HepG2 (cell line): Measurements from ENCODE around the gene NDUFS1. TPM values are rescaled to one million over a fixed set of nuclear protein-coding genes. Genes with fewer than 3 reads are reported as not detected.

Source experiments
- AKAP8 ChIP-seq: sonication (generic); formaldehyde crosslinking; IDR thresholded peaks from 2 replicates; pipeline ENCODE4 v1.5.1; 2020; ENCODE audit warnings: mild to moderate bottlenecking, missing genetic modification reagents
- E2F2 ChIP-seq: sonication (generic); formaldehyde crosslinking; IDR thresholded peaks from 2 replicates; pipeline ENCODE4 v1.4.0; 2020; ENCODE audit warnings: missing genetic modification reagents, borderline replicate concordance
- HNRNPL ChIP-seq: fragments of 200-400 bp; formaldehyde crosslinking; IDR thresholded peaks from 2 replicates; pipeline ENCODE4 v1.6.1; 2017; ENCODE audit warnings: mild to moderate bottlenecking, low read depth, low read length
- JARID2 ChIP-seq: sonication (generic); formaldehyde crosslinking; IDR thresholded peaks from 2 replicates; pipeline ENCODE4 v1.8.1; 2023; ENCODE audit warnings: missing genetic modification reagents, inconsistent platforms; ENCODE audit not compliant: insufficient replicate concordance
- MAFF ChIP-seq: IDR thresholded peaks from 2 replicates; pipeline ENCODE4 v1.6.1; 2011; ENCODE audit warnings: low read depth, low read length, improper control_type of control experiment
- MBD4 ChIP-seq: IDR thresholded peaks from 2 replicates; pipeline ENCODE4 v1.6.1; 2012; ENCODE audit warnings: low read length, inconsistent platforms, borderline replicate concordance
- POLR2A ChIP-seq, 2 experiments: IDR thresholded peaks; 2 replicates each; pipeline ENCODE4 v1.6.1; 2011; ENCODE audit warnings: low read depth in 2 of 2, low read length in 2 of 2, mild to moderate bottlenecking in 1 of 2, moderate library complexity in 1 of 2; ENCODE audit not compliant: insufficient read depth in 1 of 2
- POLR2AphosphoS5 ChIP-seq: IDR thresholded peaks from 2 replicates; pipeline ENCODE4 v1.6.1; 2012; ENCODE audit warnings: low read depth, low read length
- TAF15 ChIP-seq: fragments of 200-400 bp; formaldehyde crosslinking; IDR thresholded peaks from one replicate; pipeline ENCODE4 v1.6.1; 2018; ENCODE audit warnings: mild to moderate bottlenecking, low read depth, low read length; ENCODE audit not compliant: poor library complexity, severe bottlenecking
- TCF7 ChIP-seq: sonication (generic); IDR thresholded peaks from 2 replicates; pipeline ENCODE4 v1.6.1; 2016; ENCODE audit warnings: antibody characterized with exemption, low read depth
- ZBTB38 ChIP-seq: sonication (generic); formaldehyde crosslinking; IDR thresholded peaks from 2 replicates; pipeline ENCODE4 v1.5.1; 2020; ENCODE audit warnings: mild to moderate bottlenecking, missing genetic modification reagents
- ZKSCAN8 ChIP-seq: IDR thresholded peaks from 2 replicates; pipeline ENCODE4 v1.6.1; 2016; ENCODE audit warnings: borderline replicate concordance, missing genetic modification reagents, missing compliant biosample characterization
- ZNF749 ChIP-seq: sonication (generic); formaldehyde crosslinking; IDR thresholded peaks from 2 replicates; pipeline ENCODE4 v1.8.0; 2022; ENCODE audit warnings: mild to moderate bottlenecking, missing genetic modification reagents, moderate library complexity, borderline replicate concordance
- polyA plus RNA-seq, 8 experiments: library from polyadenylated mRNA; depleted of rRNA in 3 of 8; stranded (reverse) in 7 of 8; unstranded in 1 of 8; fragments of >200 nt; fragmentation: Illumina TruSeq in 4 of 8; extraction: Trizol in 4 of 8; gene quantifications; 2 replicates each; pipeline versions ENCODE4 v1.2.1 to v1.2.3, GENCODE V29; 2011 to 2016; ENCODE audit warnings: low read depth in 4 of 8, missing spikeins in 1 of 8, mixed read lengths in 1 of 8; ENCODE audit not compliant: insufficient read depth in 1 of 8
- total RNA-seq, 5 experiments: library from RNA; depleted of rRNA; stranded (reverse); fragments of >200 nt; fragmentation: Illumina TruSeq; extraction: Trizol; gene quantifications; 2 replicates each; pipeline ENCODE4 v1.2.3, GENCODE V29; 2016; ENCODE audit warnings: low read depth in 1 of 5
- TF ChIP-seq, protein P1 (sequence below): sonication (generic); formaldehyde crosslinking; IDR thresholded peaks from 2 replicates; pipeline ENCODE4 v1.9.0; 2021; ENCODE audit warnings: missing genetic modification reagents, mild to moderate bottlenecking, borderline replicate concordance
- TF ChIP-seq, protein P2 (sequence below): sonication (generic); formaldehyde crosslinking; IDR thresholded peaks from 2 replicates; pipeline ENCODE4; 2020; ENCODE audit warnings: missing genetic modification reagents, mild to moderate bottlenecking, borderline replicate concordance
- TF ChIP-seq, protein P3 (sequence below): sonication (generic); formaldehyde crosslinking; IDR thresholded peaks from 2 replicates; pipeline ENCODE4 v1.5.0; 2020; ENCODE audit warnings: mild to moderate bottlenecking, missing genetic modification reagents, borderline replicate concordance

The NDUFS1 gene
- total and polyA plus RNA-seq, 2 of the 13 experiments (the other 11 are each of a cell fraction or from before 2014, with no cell fraction given): 139 to 242 TPM

GRCh38 chr2:206085742-206086445 is 73.3 kb downstream of the NDUFS1 start, which contains the start of gene INO80D (continued):
- TF ChIP-seq E2F2 (CRISPR knock-in tag) (no peak), POLR2AphosphoS5 (peak; percentile 75), MBD4 (no peak), POLR2A (IDR thresholded peaks at IDR 0.05; ENCODE audit: insufficient read depth in 1 of 2, low read depth in 2 of 2, low read length in 2 of 2) (peak; percentile 81 to 95), ZBTB38 (CRISPR knock-in tag) (no peak; the same call in 1 of the 2 replicates), JARID2 (no peak), MAFF (no peak), ZNF749 (CRISPR knock-in tag) (peak; percentile 83; the same call in 1 of the 2 replicates), HNRNPL (0 out of 2 replicates have a peak, but pooled peaks have one; percentile 45), AKAP8 (CRISPR knock-in tag) (no peak), ZKSCAN8 (CRISPR knock-in tag) (0 out of 2 replicates have a peak, but pooled peaks have one; percentile 42), TCF7 (no peak), TAF15 (peak; percentile 40)
- TF ChIP-seq, protein P1, sequence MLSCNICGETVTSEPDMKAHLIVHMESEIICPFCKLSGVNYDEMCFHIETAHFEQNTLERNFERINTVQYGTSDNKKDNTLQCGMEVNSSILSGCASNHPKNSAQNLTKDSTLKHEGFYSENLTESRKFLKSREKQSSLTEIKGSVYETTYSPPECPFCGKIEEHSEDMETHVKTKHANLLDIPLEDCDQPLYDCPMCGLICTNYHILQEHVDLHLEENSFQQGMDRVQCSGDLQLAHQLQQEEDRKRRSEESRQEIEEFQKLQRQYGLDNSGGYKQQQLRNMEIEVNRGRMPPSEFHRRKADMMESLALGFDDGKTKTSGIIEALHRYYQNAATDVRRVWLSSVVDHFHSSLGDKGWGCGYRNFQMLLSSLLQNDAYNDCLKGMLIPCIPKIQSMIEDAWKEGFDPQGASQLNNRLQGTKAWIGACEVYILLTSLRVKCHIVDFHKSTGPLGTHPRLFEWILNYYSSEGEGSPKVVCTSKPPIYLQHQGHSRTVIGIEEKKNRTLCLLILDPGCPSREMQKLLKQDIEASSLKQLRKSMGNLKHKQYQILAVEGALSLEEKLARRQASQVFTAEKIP: no peak
- TF ChIP-seq, protein P2, sequence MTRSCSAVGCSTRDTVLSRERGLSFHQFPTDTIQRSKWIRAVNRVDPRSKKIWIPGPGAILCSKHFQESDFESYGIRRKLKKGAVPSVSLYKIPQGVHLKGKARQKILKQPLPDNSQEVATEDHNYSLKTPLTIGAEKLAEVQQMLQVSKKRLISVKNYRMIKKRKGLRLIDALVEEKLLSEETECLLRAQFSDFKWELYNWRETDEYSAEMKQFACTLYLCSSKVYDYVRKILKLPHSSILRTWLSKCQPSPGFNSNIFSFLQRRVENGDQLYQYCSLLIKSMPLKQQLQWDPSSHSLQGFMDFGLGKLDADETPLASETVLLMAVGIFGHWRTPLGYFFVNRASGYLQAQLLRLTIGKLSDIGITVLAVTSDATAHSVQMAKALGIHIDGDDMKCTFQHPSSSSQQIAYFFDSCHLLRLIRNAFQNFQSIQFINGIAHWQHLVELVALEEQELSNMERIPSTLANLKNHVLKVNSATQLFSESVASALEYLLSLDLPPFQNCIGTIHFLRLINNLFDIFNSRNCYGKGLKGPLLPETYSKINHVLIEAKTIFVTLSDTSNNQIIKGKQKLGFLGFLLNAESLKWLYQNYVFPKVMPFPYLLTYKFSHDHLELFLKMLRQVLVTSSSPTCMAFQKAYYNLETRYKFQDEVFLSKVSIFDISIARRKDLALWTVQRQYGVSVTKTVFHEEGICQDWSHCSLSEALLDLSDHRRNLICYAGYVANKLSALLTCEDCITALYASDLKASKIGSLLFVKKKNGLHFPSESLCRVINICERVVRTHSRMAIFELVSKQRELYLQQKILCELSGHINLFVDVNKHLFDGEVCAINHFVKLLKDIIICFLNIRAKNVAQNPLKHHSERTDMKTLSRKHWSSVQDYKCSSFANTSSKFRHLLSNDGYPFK (CRISPR knock-in tag): 0 out of 2 replicates have a peak, but pooled peaks have one; percentile 12
- TF ChIP-seq, protein P3, sequence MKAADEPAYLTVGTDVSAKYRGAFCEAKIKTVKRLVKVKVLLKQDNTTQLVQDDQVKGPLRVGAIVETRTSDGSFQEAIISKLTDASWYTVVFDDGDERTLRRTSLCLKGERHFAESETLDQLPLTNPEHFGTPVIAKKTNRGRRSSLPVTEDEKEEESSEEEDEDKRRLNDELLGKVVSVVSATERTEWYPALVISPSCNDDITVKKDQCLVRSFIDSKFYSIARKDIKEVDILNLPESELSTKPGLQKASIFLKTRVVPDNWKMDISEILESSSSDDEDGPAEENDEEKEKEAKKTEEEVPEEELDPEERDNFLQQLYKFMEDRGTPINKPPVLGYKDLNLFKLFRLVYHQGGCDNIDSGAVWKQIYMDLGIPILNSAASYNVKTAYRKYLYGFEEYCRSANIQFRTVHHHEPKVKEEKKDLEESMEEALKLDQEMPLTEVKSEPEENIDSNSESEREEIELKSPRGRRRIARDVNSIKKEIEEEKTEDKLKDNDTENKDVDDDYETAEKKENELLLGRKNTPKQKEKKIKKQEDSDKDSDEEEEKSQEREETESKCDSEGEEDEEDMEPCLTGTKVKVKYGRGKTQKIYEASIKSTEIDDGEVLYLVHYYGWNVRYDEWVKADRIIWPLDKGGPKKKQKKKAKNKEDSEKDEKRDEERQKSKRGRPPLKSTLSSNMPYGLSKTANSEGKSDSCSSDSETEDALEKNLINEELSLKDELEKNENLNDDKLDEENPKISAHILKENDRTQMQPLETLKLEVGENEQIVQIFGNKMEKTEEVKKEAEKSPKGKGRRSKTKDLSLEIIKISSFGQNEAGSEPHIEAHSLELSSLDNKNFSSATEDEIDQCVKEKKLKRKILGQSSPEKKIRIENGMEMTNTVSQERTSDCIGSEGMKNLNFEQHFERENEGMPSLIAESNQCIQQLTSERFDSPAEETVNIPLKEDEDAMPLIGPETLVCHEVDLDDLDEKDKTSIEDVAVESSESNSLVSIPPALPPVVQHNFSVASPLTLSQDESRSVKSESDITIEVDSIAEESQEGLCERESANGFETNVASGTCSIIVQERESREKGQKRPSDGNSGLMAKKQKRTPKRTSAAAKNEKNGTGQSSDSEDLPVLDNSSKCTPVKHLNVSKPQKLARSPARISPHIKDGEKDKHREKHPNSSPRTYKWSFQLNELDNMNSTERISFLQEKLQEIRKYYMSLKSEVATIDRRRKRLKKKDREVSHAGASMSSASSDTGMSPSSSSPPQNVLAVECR: peak; percentile 57; the same call in 1 of the 2 replicates
